Adipose tissue (tissue), 3 donors: ENCODE measurements around the gene TMEM128. TPM values are rescaled to one million over a fixed set of nuclear protein-coding genes. Genes with fewer than 3 reads are reported as not detected.
"Not testable (repeated sequence)": the region's sequence is repeated elsewhere in the genome, so short reads cannot be mapped to it uniquely, and the experiment has no call there.

Experiments used
- H3K27ac ChIP-seq: one replicate; pipeline ENCODE4 v1.5.1; 2013; ENCODE audit warnings: low read depth, low read length
- WGBS, 3 donors: extraction: QIAGEN DNeasy Blood & Tissue Kit; methylation state at CpG; one replicate each; pipeline ENCODE4 v1.1.7; 2013; 5-methylcytosine and 5-hydroxymethylcytosine counted together
- polyA plus RNA-seq, 3 donors: library from polyadenylated mRNA; stranded (reverse); fragments of 200-250 nt; gene quantifications; one replicate each; pipeline ENCODE4 v1.2.3, GENCODE V29; 2013
- donor health status: healthy with polysubstance abuse.
- donor health status: Bipolar disorder and iron deficiency.
- donor health status: healthy.

The TMEM128 gene
- polyA plus RNA-seq, 3 donors: 13.9 to 26.3 (median 25.2) TPM

DNA sequence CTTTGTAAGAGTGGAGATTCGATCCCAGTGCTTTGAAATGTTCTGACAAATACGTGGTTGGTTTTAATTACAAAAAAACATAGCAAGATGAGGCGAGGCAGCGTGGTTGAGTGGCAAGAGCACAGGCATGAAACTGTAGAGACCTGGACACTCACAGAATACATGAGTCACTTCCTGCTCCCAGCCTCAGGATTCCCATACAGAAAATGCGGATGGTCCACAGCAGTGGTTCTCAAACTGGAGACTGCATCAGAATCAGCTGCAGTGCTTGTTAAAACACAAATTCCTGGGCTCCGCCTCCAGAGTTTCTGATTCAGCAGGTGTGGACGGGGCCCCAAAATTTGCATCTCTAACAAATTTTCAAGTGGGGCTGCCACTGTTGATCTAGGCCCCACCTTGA is 31.4 kb downstream of the TMEM128 start:
- WGBS, 3 donors: 68 to 70% (median 68%) methylated on average over 7 of the region's 7 CpGs
- H3K27ac ChIP-seq: no peak overlapping the region

DNA sequence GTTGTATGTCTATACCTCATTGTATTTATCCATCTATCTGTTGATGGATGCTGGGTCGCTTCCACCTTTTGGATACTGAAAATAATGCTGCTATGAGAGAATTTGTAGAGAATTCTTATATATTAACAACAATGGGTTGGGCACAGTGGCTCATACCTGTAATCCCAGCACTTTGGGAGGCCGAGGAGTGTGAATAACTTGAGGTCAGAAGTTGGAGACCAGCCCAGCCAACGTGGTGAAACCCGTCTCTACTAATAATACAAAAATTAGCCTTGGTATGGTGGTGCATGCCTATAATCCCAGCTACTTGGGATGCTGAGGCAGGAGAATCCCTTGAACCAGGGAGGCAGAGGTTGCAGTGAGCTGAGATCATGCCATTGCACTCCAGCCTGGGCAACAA is 34.3 kb downstream of the TMEM128 start:
- H3K27ac ChIP-seq: not testable (repeated sequence)
- WGBS, 3 donors: 62 to 71% (median 71%) methylated on average over 4 of the region's 4 CpGs

DNA sequence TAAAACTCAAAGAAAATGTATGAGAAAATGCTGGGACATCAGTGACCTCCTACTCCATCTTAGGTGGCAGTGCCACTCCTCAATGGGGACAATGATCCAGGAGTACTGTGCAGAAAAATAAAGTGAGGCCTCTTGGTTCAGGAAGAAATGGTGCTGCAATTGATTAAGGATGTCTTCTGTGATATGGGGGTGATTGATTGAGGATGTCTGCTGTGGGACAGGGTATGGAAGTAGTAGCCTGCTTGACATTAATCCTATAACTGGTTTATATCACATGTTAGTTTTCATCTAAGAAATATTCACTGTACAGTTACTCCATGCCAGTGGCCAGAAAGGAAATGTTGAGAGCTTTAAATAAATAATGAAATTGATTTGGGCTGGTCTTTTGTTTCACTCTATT is 41.8 kb downstream of the TMEM128 start:
- H3K27ac ChIP-seq: no peak overlapping the region

DNA sequence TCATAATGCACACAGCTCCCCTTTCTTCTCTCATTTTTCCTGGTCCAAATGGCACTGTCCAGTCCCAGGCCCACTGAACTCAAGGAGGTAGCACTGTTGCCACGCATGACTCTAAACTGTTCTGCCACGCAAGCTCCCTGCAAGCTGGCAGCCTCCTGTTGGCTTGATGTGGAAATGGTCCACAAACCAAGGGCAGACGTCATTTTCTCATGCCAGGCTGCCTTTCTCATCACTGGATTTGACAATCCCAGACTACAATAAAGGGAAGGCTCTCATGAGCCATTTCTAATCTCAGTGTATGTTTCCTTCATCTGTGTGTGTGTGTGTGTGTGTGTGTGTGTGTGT is 43.6 kb downstream of the TMEM128 start:
- 75 to 88% (median 78%) methylated on average over 3 of the region's 3 CpGs for WGBS, 3 donors
- no peak overlapping the region for H3K27ac ChIP-seq

DNA sequence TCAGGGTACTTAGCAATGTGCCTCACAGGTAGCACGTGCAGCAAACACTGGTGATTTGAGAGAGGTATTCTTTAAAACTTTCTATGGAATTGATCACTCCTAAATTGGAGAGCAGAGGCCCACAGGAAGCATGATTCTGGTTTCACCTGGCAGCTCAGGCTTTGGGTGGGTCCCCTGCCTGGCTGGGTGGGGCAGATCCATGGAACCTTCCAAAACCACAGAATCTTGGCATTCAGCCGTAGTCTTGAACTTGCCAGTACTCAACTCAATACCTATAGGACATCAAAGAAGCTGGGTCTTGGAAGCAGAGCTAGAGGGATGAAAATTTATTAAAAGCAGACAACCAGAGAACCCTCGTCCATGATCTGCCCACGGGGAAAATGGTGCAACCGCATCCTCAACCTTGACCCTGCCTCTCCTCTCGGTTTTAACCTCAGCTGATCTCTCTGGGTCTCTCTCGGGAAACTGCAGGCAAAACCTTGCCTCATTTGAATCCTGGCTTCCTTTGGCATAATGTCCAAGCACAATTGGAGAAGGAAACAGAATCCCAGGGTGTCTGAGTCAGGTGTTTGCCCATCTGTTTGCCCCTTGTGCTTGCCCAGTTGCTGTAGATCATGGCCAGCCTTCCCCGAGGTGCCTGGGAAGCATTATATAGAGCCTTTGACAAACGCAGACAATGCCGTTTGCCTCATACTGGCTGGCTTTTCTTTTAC is 44.2 kb downstream of the TMEM128 start:
- WGBS, 3 donors: 68 to 78% (median 78%) methylated on average over 10 of the region's 10 CpGs
- H3K27ac ChIP-seq: no peak overlapping the region

DNA sequence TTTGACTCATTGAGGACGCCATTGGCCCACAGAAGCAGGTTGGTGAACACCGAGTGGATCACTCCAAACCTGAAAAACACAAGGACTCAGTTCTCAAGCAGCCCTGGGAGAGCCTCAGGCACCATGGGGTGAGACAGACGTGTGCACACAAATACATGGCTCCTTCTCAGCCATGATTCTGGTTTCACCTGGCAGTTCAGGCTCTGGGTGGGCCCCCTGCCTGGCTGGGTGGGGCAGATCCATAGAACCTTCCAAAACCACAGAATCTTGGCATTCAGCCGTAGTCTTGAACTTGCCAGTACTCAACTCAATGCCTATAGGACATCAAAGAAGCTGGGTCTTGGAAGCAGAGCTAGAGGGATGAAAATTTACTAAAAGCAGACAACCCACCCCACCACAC is 45.5 kb downstream of the TMEM128 start:
- WGBS, 3 donors: 63 to 84% (median 80%) methylated on average over 4 of the region's 4 CpGs
- H3K27ac ChIP-seq: no peak overlapping the region

DNA sequence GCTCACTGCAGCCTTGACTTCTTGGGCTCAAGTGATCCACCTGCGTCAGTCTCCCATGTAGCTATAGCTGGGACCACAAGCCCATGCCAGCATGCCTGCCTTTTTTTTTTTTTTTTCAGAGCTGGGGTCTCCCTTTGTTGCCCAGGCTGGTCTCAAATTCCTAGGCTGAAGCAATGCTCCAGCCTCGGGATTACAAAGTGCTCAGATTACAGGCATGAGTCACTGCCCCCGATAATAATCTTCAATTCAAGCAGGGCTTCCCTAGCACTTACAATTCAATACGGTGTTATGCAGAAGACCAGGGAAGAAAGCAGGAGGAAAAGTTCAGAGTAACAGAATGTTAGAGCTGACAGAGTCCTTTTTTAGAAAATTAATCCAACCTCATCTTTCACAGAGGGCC is 47.4 kb downstream of the TMEM128 start:
- WGBS, 3 donors: 38 to 57% (median 56%) methylated on average over 3 to 4 of the region's 4 CpGs

DNA sequence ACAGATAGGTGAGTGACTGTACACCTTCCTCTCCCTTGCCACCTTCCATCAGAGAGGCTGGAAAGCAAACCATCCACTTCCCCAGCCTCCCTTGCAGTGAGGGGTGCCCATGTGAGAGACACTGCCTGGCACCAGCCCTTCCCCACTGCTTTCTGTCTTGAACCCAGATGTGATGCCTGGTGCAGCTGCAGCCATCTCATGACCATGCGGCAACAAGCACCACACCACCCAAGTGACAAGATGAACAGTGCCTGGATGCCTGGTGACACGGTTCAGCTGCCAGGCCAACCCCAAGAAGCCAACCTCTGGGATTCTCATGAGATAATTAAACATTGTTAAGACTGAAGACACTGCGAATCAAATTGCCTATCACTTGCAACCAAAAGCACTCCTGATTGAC is 52.7 kb downstream of the TMEM128 start:
- no peak overlapping the region for H3K27ac ChIP-seq
- WGBS, 3 donors: 87 to 88% (median 88%) methylated on average over 3 of the region's 3 CpGs

More for the DNA sequence above, 47.4 kb downstream of the TMEM128 start:
- no peak overlapping the region for H3K27ac ChIP-seq

DNA sequence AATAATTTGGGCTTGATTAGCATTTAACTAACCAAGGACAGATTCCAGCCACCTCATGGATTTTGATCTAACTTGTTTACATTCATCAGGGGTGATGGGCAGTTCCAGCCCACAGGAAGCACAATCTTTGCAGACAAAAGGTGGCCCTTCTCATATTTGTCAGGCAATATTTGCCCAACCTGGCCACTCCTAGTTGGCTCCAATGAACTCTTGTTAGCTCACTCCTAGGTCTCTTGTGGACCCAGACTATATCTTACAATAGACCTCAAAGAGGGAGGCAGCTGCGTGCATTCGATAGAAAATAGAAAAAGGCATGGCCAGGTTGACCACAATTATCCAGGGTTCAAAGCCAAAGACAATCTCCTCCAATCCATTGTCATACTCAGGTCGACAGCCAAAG is 59.5 kb downstream of the TMEM128 start:
- 39 to 85% (median 84%) methylated on average over 3 of the region's 3 CpGs for WGBS, 3 donors
- not testable (repeated sequence) for H3K27ac ChIP-seq

Other genes with a start within 250 kb of the TMEM128 start
- not detected for gene OTOP1, start 21.3 kb downstream of the TMEM128 start, polyA plus RNA-seq
- 10 to 100 TPM in 2 of 3 donors, 1 to 10 TPM in 1; 3.8 to 18.4 (median 16.1) TPM for gene LYAR, start 41.9 kb upstream of the TMEM128 start, polyA plus RNA-seq
- 1 to 10 TPM; 1.4 to 5.1 (median 1.7) TPM for gene ZBTB49, start 42.0 kb upstream of the TMEM128 start, polyA plus RNA-seq
- 1 to 10 TPM in 1 of 3 donors, under 1 TPM in 2; 0.62 to 2.2 (median 0.80) TPM for gene NSG1, start 138.9 kb upstream of the TMEM128 start, polyA plus RNA-seq